ENCODE results near the gene CACNA2D2.

Gene CACNA2D2

GRCh38 chr3:50454481-50455070, 48.9 kb downstream of the CACNA2D2 start:
- no peak for DNase-seq

DNA sequence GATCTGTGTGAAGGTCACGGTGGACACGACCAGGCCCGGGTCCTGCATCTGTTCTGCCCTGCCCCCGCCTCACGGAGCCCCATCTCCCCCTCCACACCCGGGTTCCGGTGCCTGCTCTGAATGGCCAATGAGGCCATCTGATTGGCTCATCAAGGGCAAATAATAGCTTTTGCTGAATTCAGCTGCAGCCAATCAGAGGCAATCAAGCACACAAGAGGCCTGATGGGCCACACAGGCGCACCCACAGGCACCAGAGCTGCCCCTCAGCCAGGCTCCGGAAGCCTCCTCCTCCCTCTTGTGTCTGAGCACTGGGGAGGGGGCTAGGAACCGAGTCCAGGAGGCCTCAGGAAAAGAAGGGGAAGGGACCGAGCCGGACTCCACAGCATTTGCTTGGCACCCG, 49.5 kb downstream of the CACNA2D2 start:
- DNase-seq: no peak

DNA sequence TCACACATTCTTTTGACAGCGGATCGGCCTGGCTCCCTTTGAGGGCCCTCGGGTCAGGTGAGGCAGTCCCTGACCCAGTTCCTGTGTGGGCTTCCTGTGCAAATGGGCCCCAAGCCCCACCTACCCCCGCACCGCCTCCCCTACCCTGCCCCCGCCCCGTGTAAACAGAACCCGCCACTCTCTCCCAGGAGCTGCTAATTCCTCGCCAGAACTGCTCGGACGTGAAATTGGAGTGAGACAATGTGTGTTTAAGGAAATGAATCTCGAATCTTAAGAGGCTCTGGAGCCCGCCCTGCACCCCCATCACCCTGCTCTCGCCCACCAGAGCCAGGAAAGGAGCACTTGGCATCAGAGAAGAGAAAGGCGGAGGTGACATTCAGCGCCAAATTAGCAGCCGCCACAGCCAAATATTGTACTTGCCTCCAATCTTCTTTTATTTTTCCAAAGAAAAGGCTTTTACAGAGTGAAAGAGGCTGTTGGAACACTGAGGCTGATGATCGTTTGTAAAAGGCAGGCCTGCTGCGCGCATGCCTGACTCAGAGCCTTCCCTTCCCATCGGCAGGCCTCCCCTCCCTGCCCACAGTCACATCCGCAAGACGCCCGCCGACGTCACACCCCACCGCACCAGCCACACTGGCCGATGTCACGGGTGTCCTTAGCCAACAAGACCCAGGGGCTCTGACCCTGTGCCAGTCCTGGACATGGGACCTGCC, 53.1 kb downstream of the CACNA2D2 start:
- peak; percentile 81 to 85 for DNase-seq

DNA sequence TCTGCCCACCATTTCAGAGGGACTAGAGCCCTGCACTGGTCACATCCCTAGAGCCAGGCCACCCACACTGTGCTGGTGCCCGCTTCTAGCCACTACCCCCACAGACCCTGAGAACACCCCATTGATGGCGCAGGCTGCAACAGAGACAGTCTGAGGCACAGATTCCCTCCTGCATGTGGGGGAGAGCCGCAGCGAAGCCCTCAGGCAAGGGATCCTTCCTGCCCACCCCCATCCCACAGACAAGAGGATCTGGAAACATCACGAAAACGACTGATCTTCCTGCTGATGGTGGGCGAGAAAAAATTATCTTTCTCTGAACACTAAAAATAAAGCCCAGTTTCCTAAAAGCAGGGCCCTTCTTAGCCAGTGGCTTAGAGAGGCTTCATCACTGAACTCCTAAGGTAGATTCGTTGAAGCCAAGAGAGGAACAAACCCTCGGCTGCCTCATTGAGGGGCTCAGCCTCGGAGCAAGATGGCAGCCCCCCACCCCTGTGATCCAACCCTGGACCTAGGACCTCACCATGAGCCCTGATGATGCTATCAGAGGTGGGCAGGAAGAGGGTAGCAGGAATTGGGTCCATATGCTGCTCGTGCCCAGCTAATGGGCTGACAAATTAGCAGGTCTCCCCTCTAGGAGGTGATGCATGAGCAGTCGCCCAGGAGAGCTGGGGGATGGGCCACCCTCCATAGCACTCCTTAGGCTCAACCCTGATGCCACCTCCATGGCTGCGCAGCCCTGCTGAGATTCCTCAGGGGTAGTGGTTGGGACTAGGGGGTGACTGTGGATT, 54.5 kb downstream of the CACNA2D2 start:
- DNase-seq: no peak

DNA sequence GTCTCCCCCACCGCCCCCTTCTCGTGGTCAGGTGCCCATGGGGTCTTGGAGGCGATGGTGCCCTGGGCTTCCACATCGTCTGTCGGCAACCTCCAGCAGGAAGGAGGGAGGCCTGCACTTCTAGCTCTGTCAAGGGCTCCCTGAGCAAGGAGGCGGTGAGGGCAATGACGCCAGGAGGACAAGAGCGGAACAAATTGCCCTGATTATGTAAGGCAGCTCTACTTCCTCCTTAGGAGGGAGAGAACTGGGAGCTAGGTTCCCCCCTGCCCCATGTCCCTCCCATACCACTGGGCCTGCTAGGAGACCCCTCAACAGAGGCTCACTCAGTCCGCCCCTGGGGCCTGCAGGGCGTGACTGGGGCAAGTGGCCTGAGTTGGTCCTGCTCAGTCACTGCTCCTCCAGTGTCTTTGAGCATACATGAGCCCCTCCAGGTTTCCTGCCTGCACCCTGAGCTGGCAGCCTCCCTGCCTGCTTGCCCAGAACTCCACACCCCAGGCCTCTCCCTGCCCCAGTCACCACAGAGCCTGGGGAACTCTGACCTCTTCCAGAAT, 56.1 kb downstream of the CACNA2D2 start:
- DNase-seq: peak in 1 of 2 donors; percentile 36

GRCh38 chr3:50445919-50446318, 57.5 kb downstream of the CACNA2D2 start:
- DNase-seq: no peak

DNA sequence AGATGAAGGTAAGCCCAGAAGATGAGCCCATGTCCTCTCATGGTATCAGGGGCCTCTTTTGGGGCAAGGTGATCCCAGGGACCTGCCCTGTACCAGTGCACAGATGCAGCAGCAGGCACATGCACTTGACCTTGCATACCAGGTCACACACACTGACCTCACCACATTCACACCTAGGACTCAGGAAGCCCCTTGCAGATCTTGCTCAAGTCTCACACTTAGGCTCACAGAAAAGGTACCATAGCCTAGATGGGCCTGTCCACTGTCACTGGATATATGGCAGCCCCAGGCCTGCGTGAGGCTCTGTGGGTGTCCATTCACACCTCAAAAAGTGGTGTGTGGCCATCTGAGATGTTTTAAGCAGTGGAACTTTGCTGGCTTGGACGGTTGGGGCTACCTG, 58.7 kb downstream of the CACNA2D2 start:
- DNase-seq: no peak

- DNase-seq: no peak
Measured at GRCh38 chr3:50444213-50444612, 59.2 kb downstream of the CACNA2D2 start.

DNA sequence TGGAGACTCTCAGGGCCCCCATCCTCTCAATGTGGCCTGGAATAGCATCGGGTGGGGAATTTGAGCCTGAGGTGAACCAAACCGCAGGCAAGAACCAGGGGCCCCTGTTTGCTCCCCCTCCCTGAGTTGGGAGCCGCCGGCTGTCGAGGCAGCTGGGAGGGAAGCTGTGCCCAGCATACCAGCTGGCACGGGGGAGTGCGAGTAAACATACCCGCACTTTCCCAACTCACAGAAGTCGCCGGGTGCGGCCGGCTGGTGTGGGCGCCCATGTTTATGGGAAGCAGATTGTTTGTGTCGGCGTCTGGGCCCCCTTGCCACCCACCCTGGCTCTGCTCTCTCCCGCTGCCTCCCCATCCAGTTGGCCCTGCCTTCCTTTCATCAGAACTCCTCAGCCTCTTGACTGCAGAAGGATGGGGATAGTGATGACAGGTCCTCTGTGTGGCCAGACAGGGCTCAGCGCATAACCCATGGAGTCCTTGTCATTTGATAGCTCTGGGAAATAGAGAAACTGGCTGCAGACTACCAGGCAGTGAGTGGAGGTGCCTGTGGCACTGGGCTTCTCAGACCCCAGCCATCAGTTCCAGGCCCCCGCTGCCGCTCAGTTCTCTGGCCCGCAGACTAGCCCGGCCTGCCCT, 60.4 kb downstream of the CACNA2D2 start:
- DNase-seq: no peak

DNA sequence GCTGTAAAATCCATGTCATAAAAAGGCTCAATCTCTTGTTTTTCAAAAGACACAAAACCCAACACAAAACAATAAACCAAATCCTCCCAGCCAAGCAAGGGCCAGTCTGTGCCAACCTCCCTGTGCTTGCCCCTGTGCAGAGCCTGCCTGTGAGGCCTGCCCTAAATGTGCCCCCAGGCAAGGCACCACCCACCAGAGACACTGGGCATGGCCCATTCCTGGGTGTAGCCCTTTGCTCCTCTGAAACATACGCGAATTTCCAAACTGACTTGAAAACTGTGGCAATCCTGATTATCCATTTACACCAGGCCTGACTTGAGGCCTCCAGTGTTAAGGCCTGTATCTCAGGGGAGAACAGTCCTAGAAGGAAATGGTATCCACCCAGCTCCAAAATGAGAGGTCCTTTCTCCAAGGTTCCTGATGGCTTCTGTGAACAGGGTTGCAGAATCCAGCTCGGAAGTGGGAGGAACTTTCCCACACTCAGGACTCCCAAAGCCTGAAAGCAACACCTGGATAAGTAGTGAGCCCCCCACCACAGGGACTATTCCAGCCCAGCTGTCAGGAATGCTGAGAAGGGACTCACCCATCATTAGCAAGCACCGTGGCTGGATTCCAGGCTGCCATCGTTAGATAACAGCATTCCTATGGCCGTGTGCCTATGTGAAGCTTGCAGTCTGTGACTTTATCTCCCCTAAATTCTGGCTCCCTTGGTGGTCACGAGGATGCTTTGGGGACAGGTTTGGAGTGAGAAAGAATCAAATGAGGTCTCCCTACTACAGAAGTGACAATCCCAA, 61.8 kb downstream of the CACNA2D2 start:
- no peak for DNase-seq

- peak; percentile 75 to 83 for DNase-seq
Measured at GRCh38 chr3:50436114-50436674, 67.2 kb downstream of the CACNA2D2 start.

GRCh38 chr3:50435371-50436113, 67.9 kb downstream of the CACNA2D2 start:
- DNase-seq: no peak

DNA sequence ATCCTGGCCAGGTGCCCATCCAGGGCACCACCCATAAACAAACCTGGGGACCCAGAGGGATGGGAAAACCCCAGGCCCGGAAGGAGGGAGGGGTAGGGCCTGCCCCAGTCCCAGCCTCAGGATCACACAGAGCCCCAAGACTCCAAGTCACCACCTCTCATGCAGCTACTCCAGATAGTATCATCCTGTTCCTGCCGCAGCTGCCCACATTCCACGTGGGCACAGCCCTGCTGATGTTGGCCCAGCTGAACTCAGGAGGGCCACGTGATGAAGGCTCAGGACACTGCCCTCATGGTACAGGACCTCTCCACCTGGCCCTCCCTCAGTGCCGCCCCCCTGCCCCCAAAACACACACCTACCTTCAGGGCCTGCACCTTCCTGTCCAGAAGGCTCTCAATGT, 69.5 kb downstream of the CACNA2D2 start:
- DNase-seq: no peak

DNA sequence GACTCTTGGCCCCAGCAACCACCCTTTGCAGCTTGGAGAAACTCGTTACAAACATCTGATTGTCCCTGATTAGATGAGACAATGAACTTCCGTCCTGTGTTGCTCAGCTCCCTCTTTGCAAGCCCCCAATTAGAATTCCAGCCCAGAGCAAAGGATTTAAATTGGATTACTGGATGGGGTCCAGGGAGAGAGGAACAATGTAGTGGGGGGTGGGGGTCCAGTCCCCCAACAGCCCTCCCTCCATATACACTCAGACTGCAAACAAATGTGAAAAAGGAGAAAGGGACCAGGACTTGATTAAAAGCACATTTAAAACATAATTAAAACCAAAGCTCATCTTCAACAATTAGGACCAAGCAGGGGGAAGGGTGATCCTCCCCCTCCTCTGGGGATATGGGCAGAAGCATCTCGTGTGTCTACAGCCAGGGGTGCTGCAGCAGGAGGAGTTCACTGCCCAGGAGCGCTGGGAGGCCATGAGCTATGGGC, 72.4 kb downstream of the CACNA2D2 start:
- no peak for DNase-seq

DNA sequence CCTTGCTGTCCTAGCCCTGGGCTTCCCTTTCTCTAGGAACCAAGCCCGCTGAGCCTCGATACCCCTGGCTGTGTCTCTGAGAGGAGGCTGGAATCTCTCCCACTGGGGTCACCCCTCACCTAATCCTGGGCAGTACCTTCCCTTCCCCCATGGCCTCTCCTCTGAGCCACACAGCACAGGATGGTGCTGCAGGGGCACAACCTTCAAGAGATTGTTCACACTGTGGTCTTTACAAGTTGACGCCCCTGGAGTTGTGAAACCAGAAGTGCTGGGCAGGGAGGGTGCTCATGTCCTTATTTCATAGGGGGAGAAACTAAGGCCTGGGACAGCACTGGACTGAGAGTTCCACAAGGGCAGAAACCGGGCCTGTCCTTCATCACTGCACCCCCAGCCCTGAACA, 73.2 kb downstream of the CACNA2D2 start:
- DNase-seq: peak; percentile 19 to 43

DNA sequence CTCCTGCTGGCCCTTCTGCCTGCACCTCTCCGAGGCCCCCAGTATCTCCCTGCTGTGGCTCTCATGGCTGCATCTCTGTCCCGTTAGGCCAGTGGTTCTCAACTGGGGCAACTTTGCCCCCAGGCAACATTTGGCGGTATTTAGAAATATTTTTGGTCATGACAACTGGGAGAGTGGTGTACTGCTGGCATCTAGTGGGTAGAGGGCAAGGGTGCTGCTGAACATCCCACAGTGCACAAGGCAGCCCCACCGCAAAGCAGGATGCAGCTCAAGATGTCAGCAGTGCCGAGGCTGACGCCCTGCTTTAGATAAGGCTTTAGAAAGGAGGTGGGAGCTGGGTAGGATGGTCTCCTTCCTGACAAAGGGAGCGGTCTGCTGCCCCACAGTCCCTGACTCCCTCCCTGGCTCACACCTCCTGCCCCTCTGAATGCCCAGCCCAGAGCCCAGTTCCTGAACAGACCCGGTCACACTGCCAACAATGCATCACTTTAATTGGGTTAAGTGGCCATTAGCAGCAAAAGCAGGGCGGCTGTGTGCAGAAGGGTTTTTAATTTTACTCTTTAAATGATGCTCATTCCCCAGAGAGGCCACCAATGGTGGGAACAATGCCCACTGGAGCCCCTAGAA, 75.3 kb downstream of the CACNA2D2 start:
- DNase-seq: peak; percentile 27 to 58

GRCh38 chr3:50427217-50427616, 76.2 kb downstream of the CACNA2D2 start:
- DNase-seq: no peak

GRCh38 chr3:50425911-50426310, 77.5 kb downstream of the CACNA2D2 start:
- DNase-seq: no peak

- no peak for DNase-seq
Measured at GRCh38 chr3:50423543-50423942, 79.9 kb downstream of the CACNA2D2 start.

GRCh38 chr3:50422153-50422552, 81.3 kb downstream of the CACNA2D2 start:
- DNase-seq: no peak

Data from CD4-positive, alpha-beta T cell treated with Interferon alpha-2 for 1 hour (primary cell).